GM12892 (cell line): Measurements from ENCODE around the gene GALNT10.

Experiments used
- POLR2A ChIP-seq: IDR thresholded peaks from 2 replicates; pipeline ENCODE4 v1.6.1; 2011; ENCODE audit warnings: low read depth, low read length, control low read depth
- POLR2AphosphoS5 ChIP-seq: IDR thresholded peaks from 2 replicates; pipeline ENCODE4 v1.6.1; 2011; ENCODE audit warnings: low read depth, low read length, control low read depth
- TAF1 ChIP-seq: IDR thresholded peaks from 2 replicates; pipeline ENCODE4 v1.6.1; 2011; ENCODE audit warnings: low read depth, mild to moderate bottlenecking, control low read depth, low read length, borderline replicate concordance

DNA sequence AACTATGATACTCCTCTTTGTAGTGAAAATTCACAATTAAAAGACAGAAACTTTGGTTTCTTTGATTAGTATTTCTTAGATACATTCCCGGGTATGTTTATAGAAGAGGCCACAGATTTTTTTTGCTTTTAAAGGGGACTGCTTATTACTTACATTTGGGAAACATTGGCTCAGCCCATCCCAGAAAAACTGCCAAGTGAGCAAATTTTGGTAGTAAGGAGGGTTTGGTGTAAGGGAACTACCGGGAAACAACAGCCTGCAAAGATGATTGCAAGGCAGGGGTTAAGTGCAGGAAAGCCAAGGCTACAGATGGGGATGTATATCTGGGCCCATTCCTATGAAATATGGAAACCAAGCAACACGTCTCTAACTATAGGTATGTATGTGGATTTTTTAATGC is 166.4 kb downstream of the GALNT10 start:
- TF ChIP-seq POLR2A (no peak), POLR2AphosphoS5 (no peak), TAF1 (no peak)
